ENCODE measurements around the gene P4HTM. TPM values are rescaled to one million over a fixed set of nuclear protein-coding genes. Genes with fewer than 3 reads are reported as not detected.

The P4HTM gene
- total RNA-seq, 4 donors from 2014 or later, result 47.0 to 95.9 (median 78.0) TPM

- no peaks in the 10 kb centered on the region for H3K27me3 ChIP-seq
- no peaks in the 10 kb centered on the region for H3K9me3 ChIP-seq
- DNase-seq, result no peak
- no peak overlapping the region for H3K27ac ChIP-seq
- H3K4me3 ChIP-seq, result no peak overlapping the region
- TF ChIP-seq POLR2A (IDR thresholded peaks at IDR 0.05), result no peak
- TF ChIP-seq CTCF (IDR thresholded peaks at IDR 0.05), result no peak
- peaks cover 0 to 42% (median 20%) of the 10 kb centered on the region in 4 donors for H3K4me1 ChIP-seq
- H3K36me3 ChIP-seq, result peaks cover 0 to 48% (median 0%) of the 10 kb centered on the region in 3 donors
Observed at GRCh38 chr3:49016414-49017228, 26.6 kb downstream of the P4HTM start.

- H3K36me3 ChIP-seq, result peaks cover 0 to 40% (median 0%) of the 10 kb centered on the region in 3 donors
- H3K27me3 ChIP-seq, result no peaks in the 10 kb centered on the region
- peak in 2 of 3 donors; percentile 71 to 75 for DNase-seq
- peaks cover 0 to 38% (median 20%) of the 10 kb centered on the region in 4 donors for H3K4me1 ChIP-seq
- no peaks in the 10 kb centered on the region for H3K9me3 ChIP-seq
- H3K4me3 ChIP-seq, result peak overlapping the region; percentile 74 to 92 (median 86)
- TF ChIP-seq CTCF (IDR thresholded peaks at IDR 0.05), result no peak
- TF ChIP-seq POLR2A (IDR thresholded peaks at IDR 0.05), result peak; percentile 33 to 40
- H3K27ac ChIP-seq, result peak overlapping the region; percentile 72 to 100 (median 93)
Observed at GRCh38 chr3:49017229-49017970, 27.4 kb downstream of the P4HTM start.

GRCh38 chr3:49017971-49018706 lies 28.1 kb downstream of the P4HTM start, which contains the start of gene DALRD3:
Gene DALRD3 (minus strand): TSS chr3:49018580. CDS start chr3:49018564, 16 bp downstream.
- TF ChIP-seq CTCF (IDR thresholded peaks at IDR 0.05), result no peak
- TF ChIP-seq POLR2A (IDR thresholded peaks at IDR 0.05), result peak; percentile 42 to 59
- H3K9me3 ChIP-seq, result no peaks in the 10 kb centered on the region
- peak within 1 kb of the TSS; percentile 74 to 92 (median 86) for H3K4me3 ChIP-seq
- H3K36me3 ChIP-seq, result peaks cover 0 to 34% (median 0%) of the 10 kb centered on the region in 3 donors
- peak within 1 kb of the TSS; percentile 86 to 100 (median 100) for H3K27ac ChIP-seq
- peak; percentile 73 to 85 (median 83) for DNase-seq
- H3K4me1 ChIP-seq, result peaks cover 0 to 39% (median 27%) of the 10 kb centered on the region in 4 donors
- no peaks in the 10 kb centered on the region for H3K27me3 ChIP-seq

- peaks cover 0 to 36% (median 0%) of the 10 kb centered on the region in 3 donors for H3K36me3 ChIP-seq
- no peaks in the 10 kb centered on the region for H3K9me3 ChIP-seq
- DNase-seq, result no peak
- H3K27ac ChIP-seq, result peak overlapping the region; percentile 72 to 100 (median 93)
- H3K4me3 ChIP-seq, result peak overlapping the region; percentile 74 to 92 (median 86)
- H3K4me1 ChIP-seq, result peaks cover 0 to 42% (median 28%) of the 10 kb centered on the region in 4 donors
- H3K27me3 ChIP-seq, result no peaks in the 10 kb centered on the region
- no peak for TF ChIP-seq CTCF (IDR thresholded peaks at IDR 0.05)
- TF ChIP-seq POLR2A (IDR thresholded peaks at IDR 0.05), result no peak
Observed at GRCh38 chr3:49018707-49019006, 28.6 kb downstream of the P4HTM start.

GRCh38 chr3:49019941-49020329 lies 29.9 kb downstream of the P4HTM start:
- H3K27me3 ChIP-seq, result no peaks in the 10 kb centered on the region
- peak overlapping the region; percentile 99 to 100 (median 100) for H3K27ac ChIP-seq
- H3K4me3 ChIP-seq, result peak overlapping the region; percentile 73 to 95 (median 84)
- TF ChIP-seq CTCF (IDR thresholded peaks at IDR 0.05) (no peak), POLR2A (IDR thresholded peaks at IDR 0.05) (no peak)
- H3K9me3 ChIP-seq, result no peaks in the 10 kb centered on the region
- H3K4me1 ChIP-seq, result peaks cover 0 to 42% (median 28%) of the 10 kb centered on the region in 4 donors
- peaks cover 0 to 36% (median 0%) of the 10 kb centered on the region in 3 donors for H3K36me3 ChIP-seq
- DNase-seq, result no peak

Measured in Peyer's patch (tissue), 4 donors.